GM23338 (cell line): ENCODE measurements around the gene ELL2. TPM values are rescaled to one million over a fixed set of nuclear protein-coding genes. Genes with fewer than 3 reads are reported as not detected.
A peak's percentile ranks its signal among the peaks of the same experiment; 100 is the strongest.

Experiments used
- ATAC-seq: fragments of 200-7000 bp; cut with Tn5 transposase; 3 replicates; pipeline ENCODE4 v1.9.1; 2020
- DNase-seq: peaks from one replicate; pipeline ENCODE4 v3.0.0-alpha.2; 2015; ENCODE audit warnings: low spot score
- H2AFZ ChIP-seq: fragments of 200-600 bp; sonication (generic); 2 replicates; pipeline ENCODE4 v1.8.0; 2016; ENCODE audit warnings: antibody characterized with exemption, mild to moderate bottlenecking, moderate library complexity
- H3F3A ChIP-seq: fragments of 200-600 bp; sonication (generic); replicated peaks from 2 replicates; pipeline ENCODE4 v1.8.0; 2017; ENCODE audit warnings: antibody characterized with exemption, mixed run types, low read depth
- H3K27ac ChIP-seq: fragments of 200-600 bp; sonication (generic); 2 replicates; pipeline ENCODE4 v1.6.1; 2016; ENCODE audit warnings: low read depth
- H3K27me3 ChIP-seq: fragments of 200-600 bp; sonication (generic); 2 replicates; pipeline ENCODE4 v1.8.0; 2016; ENCODE audit warnings: mild to moderate bottlenecking, mixed run types, moderate library complexity; ENCODE audit not compliant: insufficient read depth
- H3K36me3 ChIP-seq: fragments of 200-600 bp; sonication (generic); 2 replicates; pipeline ENCODE4 v1.8.0; 2016; ENCODE audit warnings: mild to moderate bottlenecking; ENCODE audit not compliant: insufficient read depth
- H3K4me1 ChIP-seq: fragments of 200-600 bp; sonication (generic); 2 replicates; pipeline ENCODE4 v1.8.0; 2016; ENCODE audit warnings: mild to moderate bottlenecking, moderate library complexity; ENCODE audit not compliant: insufficient read depth
- H3K4me2 ChIP-seq: fragments of 200-600 bp; sonication (generic); 2 replicates; pipeline ENCODE4 v1.7.1; 2017; ENCODE audit warnings: mixed run types
- H3K4me3 ChIP-seq: fragments of 200-600 bp; sonication (generic); 2 replicates; pipeline ENCODE4 v1.6.1; 2016; ENCODE audit warnings: mixed run types
- H3K79me2 ChIP-seq: fragments of 200-600 bp; sonication (generic); replicated peaks from 2 replicates; pipeline ENCODE4 v1.8.0; 2017; ENCODE audit warnings: mild to moderate bottlenecking; ENCODE audit not compliant: insufficient read depth
- H3K9me2 ChIP-seq: fragments of 200-600 bp; sonication (generic); 2 replicates; pipeline ENCODE4 v1.8.0; 2017; ENCODE audit not compliant: insufficient read depth
- H4K20me1 ChIP-seq: fragments of 200-600 bp; sonication (generic); replicated peaks from 2 replicates; pipeline ENCODE4 v1.8.0; 2017; ENCODE audit warnings: mild to moderate bottlenecking; ENCODE audit not compliant: insufficient read depth
- H3K27ac Mint-ChIP-seq: 2 replicates; pipeline ENCODE4 v1.8.0; 2020; ENCODE audit warnings: inconsistent platforms, mild to moderate bottlenecking, moderate library complexity, mixed read lengths
- H3K27me3 Mint-ChIP-seq: 3 replicates; pipeline ENCODE4 v1.8.0; 2022; ENCODE audit warnings: low read depth, mild to moderate bottlenecking, moderate library complexity, mixed read lengths, inconsistent platforms; ENCODE audit not compliant: insufficient read depth, poor library complexity
- H3K36me3 Mint-ChIP-seq: 3 replicates; pipeline ENCODE4 v1.8.0; 2021; ENCODE audit warnings: low read depth, mild to moderate bottlenecking, inconsistent platforms, moderate library complexity, mixed read lengths
- H3K4me1 Mint-ChIP-seq: 3 replicates; pipeline ENCODE4 v1.8.0; 2020; ENCODE audit warnings: mild to moderate bottlenecking, inconsistent platforms, mixed read lengths
- H3K4me3 Mint-ChIP-seq: 3 replicates; pipeline ENCODE4 v1.8.0; 2021; ENCODE audit warnings: moderate library complexity, mild to moderate bottlenecking, inconsistent platforms, mixed read lengths
- H3K9me3 Mint-ChIP-seq: 3 replicates; pipeline ENCODE4 v1.8.0; 2020; ENCODE audit warnings: moderate library complexity, mild to moderate bottlenecking, inconsistent platforms, mixed read lengths
- CREB1 ChIP-seq: fragments of 250-450 bp; sonication (Bioruptor Pico); IDR thresholded peaks from 2 replicates; pipeline ENCODE4 v1.5.0; 2020; ENCODE audit warnings: low read depth, mild to moderate bottlenecking, moderate library complexity
- CTCF ChIP-seq, 2 experiments: fragments of 200-600 bp in 1 of 2; sonication (generic) in 1 of 2; conservative IDR thresholded peaks; 2 replicates each; pipeline versions ENCODE4 v1.5.1 to v1.6.1; 2016 to 2017; ENCODE audit warnings: antibody characterized with exemption in 2 of 2, low read depth in 2 of 2, mild to moderate bottlenecking in 2 of 2, moderate library complexity in 1 of 2
- ETS1 ChIP-seq: IDR thresholded peaks from 2 replicates; pipeline ENCODE4 v1.6.1; 2016; ENCODE audit warnings: antibody characterized with exemption
- EZH2 ChIP-seq: fragments of 200-600 bp; sonication (generic); IDR thresholded peaks from one replicate; pipeline ENCODE4 v1.8.0; 2017; ENCODE audit warnings: antibody characterized with exemption, mild to moderate bottlenecking, low read depth; ENCODE audit not compliant: unreplicated experiment
- EZH2phosphoT487 ChIP-seq: fragments of 200-600 bp; sonication (generic); IDR thresholded peaks from one replicate; pipeline ENCODE4 v1.8.1; 2018; ENCODE audit warnings: antibody characterized with exemption; ENCODE audit not compliant: unreplicated experiment
- JUNB ChIP-seq: IDR thresholded peaks from one replicate; pipeline ENCODE4 v1.6.1; 2016; ENCODE audit warnings: antibody characterized with exemption; ENCODE audit not compliant: unreplicated experiment
- NANOG ChIP-seq: IDR thresholded peaks from 2 replicates; pipeline ENCODE4 v1.6.1; 2016; ENCODE audit warnings: antibody characterized with exemption, borderline replicate concordance
- POLR2AphosphoS5 ChIP-seq: IDR thresholded peaks from 2 replicates; pipeline ENCODE4 v1.6.1; 2016; ENCODE audit warnings: antibody characterized with exemption, low read depth
- REST ChIP-seq: IDR thresholded peaks from one replicate; pipeline ENCODE4 v1.6.1; 2018; ENCODE audit warnings: antibody characterized with exemption; ENCODE audit not compliant: unreplicated experiment
- STAT1 ChIP-seq: IDR thresholded peaks from one replicate; pipeline ENCODE4 v1.6.1; 2016; ENCODE audit warnings: antibody characterized with exemption; ENCODE audit not compliant: unreplicated experiment
- ZNF114 ChIP-seq: fragments of 250-450 bp; sonication (Bioruptor Pico); IDR thresholded peaks from 2 replicates; pipeline ENCODE4 v1.5.0; 2020; ENCODE audit warnings: mild to moderate bottlenecking, moderate library complexity
- polyA plus RNA-seq: library from polyadenylated mRNA; unstranded; fragments of >200 nt; fragmentation: Nextera tagmentation; extraction: Ambion mirVana; gene quantifications from 2 replicates; pipeline ENCODE4 v1.2.1, GENCODE V29; 2016
- total RNA-seq: library from RNA; depleted of rRNA; stranded (reverse); fragments of >200 nt; shearing (Covaris generic); gene quantifications from 2 replicates; pipeline ENCODE4 v1.2.3, GENCODE V29; 2014

Gene ELL2
- total and polyA plus RNA-seq, 2 experiments from 2014 or later = 7.4 to 32.6 TPM

GRCh38 chr5:95962785-95963184 is 1.1 kb upstream of the ELL2 start:
- peak overlapping the region; percentile 86 for H3K27ac ChIP-seq
- peak overlapping the region; percentile 77 for H3K4me3 Mint-ChIP-seq
- TF ChIP-seq NANOG (no peak; the same call in 1 of the 2 replicates), ETS1 (peak; percentile 52; the same call in 1 of the 2 replicates)
- peak; percentile 19 for ATAC-seq
- H2AFZ ChIP-seq = no peak overlapping the region
- peaks cover 16% of the 10 kb centered on the region for H3K79me2 ChIP-seq
- H3K4me1 ChIP-seq = peaks cover 34% of the 10 kb centered on the region
- H3K9me3 Mint-ChIP-seq = peaks cover 3% of the 10 kb centered on the region; the same call in 2 of the 3 replicates
- H3K4me1 Mint-ChIP-seq = peaks cover 55% of the 10 kb centered on the region
- peak overlapping the region; percentile 77 for H3K4me3 ChIP-seq
- no peaks in the 10 kb centered on the region for H3K36me3 ChIP-seq
- H3K36me3 Mint-ChIP-seq = no peaks in the 10 kb centered on the region
- 0 out of 2 replicates have a peak, but pooled peaks cover 3% of the 10 kb centered on the region for H4K20me1 ChIP-seq
- H3K27me3 Mint-ChIP-seq = peaks cover 20% of the 10 kb centered on the region
- H3K27ac Mint-ChIP-seq = peak overlapping the region; percentile 98
- peak overlapping the region; percentile 65 for H3K4me2 ChIP-seq
- DNase-seq = peak; percentile 94
- H3K27me3 ChIP-seq = peaks cover 13% of the 10 kb centered on the region
- no peaks in the 10 kb centered on the region for H3F3A ChIP-seq
- no peaks in the 10 kb centered on the region for H3K9me2 ChIP-seq

GRCh38 chr5:95962475-95962773 is 773 bp upstream of the ELL2 start:
- DNase-seq = no peak
- no peaks in the 10 kb centered on the region for H3F3A ChIP-seq
- peak overlapping the region; percentile 77 for H3K4me3 Mint-ChIP-seq
- peak overlapping the region; percentile 65 for H3K4me2 ChIP-seq
- no peaks in the 10 kb centered on the region for H3K36me3 ChIP-seq
- H4K20me1 ChIP-seq = 0 out of 2 replicates have a peak, but pooled peaks cover 3% of the 10 kb centered on the region
- H3K4me3 ChIP-seq = peak overlapping the region; percentile 77
- peaks cover 3% of the 10 kb centered on the region; the same call in 2 of the 3 replicates for H3K9me3 Mint-ChIP-seq
- peaks cover 13% of the 10 kb centered on the region for H3K27me3 ChIP-seq
- peak overlapping the region; percentile 98 for H3K27ac Mint-ChIP-seq
- no peak overlapping the region for H2AFZ ChIP-seq
- peaks cover 20% of the 10 kb centered on the region for H3K27me3 Mint-ChIP-seq
- ATAC-seq = no peak
- peaks cover 19% of the 10 kb centered on the region for H3K79me2 ChIP-seq
- peaks cover 34% of the 10 kb centered on the region for H3K4me1 ChIP-seq
- no peaks in the 10 kb centered on the region for H3K36me3 Mint-ChIP-seq
- H3K27ac ChIP-seq = peak overlapping the region; percentile 86
- H3K9me2 ChIP-seq = no peaks in the 10 kb centered on the region
- H3K4me1 Mint-ChIP-seq = peaks cover 58% of the 10 kb centered on the region
- no peak for TF ChIP-seq CTCF (conservative IDR thresholded peaks at IDR 0.05; ENCODE audit: low read depth in 2 of 2)
- TF ChIP-seq REST = no peak
- TF ChIP-seq EZH2phosphoT487 = no peak
- TF ChIP-seq JUNB = no peak
- TF ChIP-seq EZH2 = no peak
- no peak for TF ChIP-seq ETS1
- no peak for TF ChIP-seq NANOG
- no peak for TF ChIP-seq STAT1
- TF ChIP-seq CREB1 = no peak
- TF ChIP-seq ZNF114 = no peak
- TF ChIP-seq POLR2AphosphoS5 = no peak
